Measurements from ENCODE around the gene GPC3.

GPC3 gene

DNA sequence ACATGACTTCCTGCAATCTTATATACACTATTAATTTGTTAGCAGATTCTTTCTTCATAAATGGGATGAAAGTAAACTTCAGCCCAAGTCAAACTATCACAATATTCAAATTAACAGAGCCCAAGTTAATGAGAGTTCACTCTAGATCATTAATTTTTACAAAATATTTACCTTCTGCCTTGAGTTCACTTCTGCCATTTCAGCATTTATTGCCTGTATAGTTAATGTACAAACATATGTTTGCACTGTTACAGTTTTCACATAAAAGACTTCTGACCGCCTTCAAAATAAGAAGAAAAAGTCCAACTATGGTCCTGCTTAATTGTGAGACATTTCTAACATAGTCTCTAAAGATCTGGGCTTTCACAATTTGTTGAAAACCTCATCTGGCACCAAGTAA, 46.9 kb downstream of the GPC3 start:
- Histone ChIP-seq H3K4me3 (ENCODE audit: low read length in 2 of 2) (no peak overlapping the region), H3K4me1 (ENCODE audit: control insufficient read depth in 2 of 2, insufficient read depth in 2 of 2, low read length in 2 of 2) (no peaks in the 10 kb centered on the region), H3K36me3 (ENCODE audit: control insufficient read depth in 2 of 2, insufficient read depth in 2 of 2, low read length in 2 of 2) (no peaks in the 10 kb centered on the region), H3K9ac (ENCODE audit: low read depth in 1 of 2, low read length in 2 of 2) (no peak overlapping the region), H3K9me3 (ENCODE audit: control insufficient read depth in 2 of 2, low read length in 2 of 2) (no peaks in the 10 kb centered on the region), H3K27ac (ENCODE audit: low read depth in 2 of 2, low read length in 2 of 2) (no peak overlapping the region), H3K27me3 (ENCODE audit: control insufficient read depth in 2 of 2, insufficient read depth in 2 of 2, low read length in 2 of 2) (peaks cover 0 to 2% of the 10 kb centered on the region in 2 donors)

- Histone ChIP-seq H3K4me1 (ENCODE audit: control insufficient read depth in 2 of 2, insufficient read depth in 2 of 2, low read length in 2 of 2) (no peaks in the 10 kb centered on the region), H3K9ac (ENCODE audit: low read depth in 1 of 2, low read length in 2 of 2) (no peak overlapping the region), H3K4me3 (ENCODE audit: low read length in 2 of 2) (no peak overlapping the region), H3K27me3 (ENCODE audit: control insufficient read depth in 2 of 2, insufficient read depth in 2 of 2, low read length in 2 of 2) (peaks cover 0 to 2% of the 10 kb centered on the region in 2 donors), H3K9me3 (ENCODE audit: control insufficient read depth in 2 of 2, low read length in 2 of 2) (no peaks in the 10 kb centered on the region), H3K27ac (ENCODE audit: low read depth in 2 of 2, low read length in 2 of 2) (no peak overlapping the region), H3K36me3 (ENCODE audit: control insufficient read depth in 2 of 2, insufficient read depth in 2 of 2, low read length in 2 of 2) (no peaks in the 10 kb centered on the region)
Observed at GRCh38 chrX:133937022-133937421, 48.4 kb downstream of the GPC3 start.

GRCh38 chrX:133935076-133935475, 50.3 kb downstream of the GPC3 start:
- Histone ChIP-seq H3K27ac (ENCODE audit: low read depth in 2 of 2, low read length in 2 of 2) (no peak overlapping the region), H3K9ac (ENCODE audit: low read depth in 1 of 2, low read length in 2 of 2) (no peak overlapping the region), H3K27me3 (ENCODE audit: control insufficient read depth in 2 of 2, insufficient read depth in 2 of 2, low read length in 2 of 2) (no peaks in the 10 kb centered on the region), H3K36me3 (ENCODE audit: control insufficient read depth in 2 of 2, insufficient read depth in 2 of 2, low read length in 2 of 2) (no peaks in the 10 kb centered on the region), H3K4me1 (ENCODE audit: control insufficient read depth in 2 of 2, insufficient read depth in 2 of 2, low read length in 2 of 2) (no peaks in the 10 kb centered on the region), H3K9me3 (ENCODE audit: control insufficient read depth in 2 of 2, low read length in 2 of 2) (no peaks in the 10 kb centered on the region), H3K4me3 (ENCODE audit: low read length in 2 of 2) (no peak overlapping the region)

DNA sequence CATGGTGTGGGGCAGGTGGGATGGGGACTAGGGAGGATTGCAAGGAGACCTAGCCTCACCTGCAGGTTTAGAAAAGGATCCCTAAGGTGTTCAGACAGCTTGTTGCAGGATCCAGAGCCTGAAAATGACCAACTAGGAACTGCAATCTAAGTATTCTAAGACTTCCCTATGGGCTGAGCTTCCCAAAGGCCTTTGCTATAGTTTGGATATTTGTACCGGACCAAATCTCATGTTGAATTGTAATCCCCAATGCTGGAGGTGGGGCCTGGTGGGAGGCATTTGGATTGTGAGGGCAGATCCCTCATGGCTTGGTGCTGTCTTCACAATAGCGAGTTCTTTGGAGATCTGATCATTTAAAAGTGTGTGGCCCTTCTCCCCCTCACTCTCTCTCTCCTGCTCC, 52.1 kb downstream of the GPC3 start:
- Histone ChIP-seq H3K9ac (ENCODE audit: low read depth in 1 of 2, low read length in 2 of 2) (no peak overlapping the region), H3K36me3 (ENCODE audit: control insufficient read depth in 2 of 2, insufficient read depth in 2 of 2, low read length in 2 of 2) (no peaks in the 10 kb centered on the region), H3K27ac (ENCODE audit: low read depth in 2 of 2, low read length in 2 of 2) (no peak overlapping the region), H3K4me3 (ENCODE audit: low read length in 2 of 2) (no peak overlapping the region), H3K4me1 (ENCODE audit: control insufficient read depth in 2 of 2, insufficient read depth in 2 of 2, low read length in 2 of 2) (no peaks in the 10 kb centered on the region), H3K27me3 (ENCODE audit: control insufficient read depth in 2 of 2, insufficient read depth in 2 of 2, low read length in 2 of 2) (no peaks in the 10 kb centered on the region), H3K9me3 (ENCODE audit: control insufficient read depth in 2 of 2, low read length in 2 of 2) (no peaks in the 10 kb centered on the region)

DNA sequence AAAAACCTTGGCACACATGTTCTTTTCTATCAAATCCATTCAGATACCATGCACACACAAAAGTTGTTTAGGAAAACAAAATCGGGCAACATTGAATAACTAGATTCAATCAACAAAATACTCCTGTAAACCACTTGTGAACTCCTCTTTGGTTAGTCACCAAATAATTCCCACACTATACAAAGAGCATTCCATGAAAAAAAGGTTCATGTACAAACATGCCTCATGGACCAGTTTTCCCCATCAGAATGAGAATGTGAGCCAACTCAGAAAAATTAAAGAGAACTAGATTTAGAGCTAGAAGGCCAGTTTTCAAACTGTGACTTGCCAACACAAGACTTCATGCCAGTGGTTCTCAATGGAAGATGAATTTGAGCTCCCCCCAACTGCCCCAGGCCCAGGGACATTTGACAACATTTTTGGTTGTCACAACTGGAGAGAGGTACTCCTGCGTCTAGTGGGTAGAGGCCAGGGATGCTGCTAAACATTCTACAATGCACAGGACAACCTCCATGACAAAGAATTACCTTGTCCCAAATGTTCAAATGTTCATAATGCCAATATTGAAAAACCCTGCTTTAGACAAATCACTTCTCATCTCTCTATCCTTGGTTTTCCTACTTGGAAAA, 55.4 kb downstream of the GPC3 start:
- Histone ChIP-seq H3K27ac (ENCODE audit: low read depth in 2 of 2, low read length in 2 of 2) (no peak overlapping the region), H3K9ac (ENCODE audit: low read depth in 1 of 2, low read length in 2 of 2) (no peak overlapping the region), H3K9me3 (ENCODE audit: control insufficient read depth in 2 of 2, low read length in 2 of 2) (no peaks in the 10 kb centered on the region), H3K27me3 (ENCODE audit: control insufficient read depth in 2 of 2, insufficient read depth in 2 of 2, low read length in 2 of 2) (no peaks in the 10 kb centered on the region), H3K4me1 (ENCODE audit: control insufficient read depth in 2 of 2, insufficient read depth in 2 of 2, low read length in 2 of 2) (no peaks in the 10 kb centered on the region), H3K36me3 (ENCODE audit: control insufficient read depth in 2 of 2, insufficient read depth in 2 of 2, low read length in 2 of 2) (no peaks in the 10 kb centered on the region), H3K4me3 (ENCODE audit: low read length in 2 of 2) (no peak overlapping the region)

- H3K4me3 ChIP-seq (ENCODE audit: low read length in 2 of 2) = no peak overlapping the region
- no peaks in the 10 kb centered on the region for H3K4me1 ChIP-seq (ENCODE audit: control insufficient read depth in 2 of 2, insufficient read depth in 2 of 2, low read length in 2 of 2)
- no peak overlapping the region for H3K27ac ChIP-seq (ENCODE audit: low read depth in 2 of 2, low read length in 2 of 2)
- H3K27me3 ChIP-seq (ENCODE audit: control insufficient read depth in 2 of 2, insufficient read depth in 2 of 2, low read length in 2 of 2) = no peaks in the 10 kb centered on the region
- H3K9ac ChIP-seq (ENCODE audit: low read depth in 1 of 2, low read length in 2 of 2) = no peak overlapping the region
- no peaks in the 10 kb centered on the region for H3K36me3 ChIP-seq (ENCODE audit: control insufficient read depth in 2 of 2, insufficient read depth in 2 of 2, low read length in 2 of 2)
- no peaks in the 10 kb centered on the region for H3K9me3 ChIP-seq (ENCODE audit: control insufficient read depth in 2 of 2, low read length in 2 of 2)
Observed at GRCh38 chrX:133928365-133928764, 57.0 kb downstream of the GPC3 start.

DNA sequence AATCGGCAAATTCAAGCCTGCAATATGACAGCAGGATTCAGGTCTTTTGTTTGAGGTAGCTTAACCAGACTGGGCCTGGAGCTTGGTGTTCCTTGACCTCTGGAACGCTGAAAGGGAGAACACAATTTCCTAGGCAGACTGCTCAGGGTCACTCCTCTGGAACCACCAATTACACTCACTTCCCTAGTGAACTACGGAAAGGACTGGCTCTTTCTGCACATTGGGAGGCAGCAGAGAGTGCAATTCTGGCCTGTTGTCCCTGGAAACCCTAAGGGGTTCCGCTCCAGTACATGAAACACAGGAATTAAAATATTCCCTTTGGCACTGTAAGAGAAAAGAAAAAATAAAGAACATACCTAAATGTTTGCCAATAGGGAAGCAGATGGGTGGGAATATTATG, 58.6 kb downstream of the GPC3 start:
- no peaks in the 10 kb centered on the region for H3K4me1 ChIP-seq (ENCODE audit: control insufficient read depth in 2 of 2, insufficient read depth in 2 of 2, low read length in 2 of 2)
- H3K36me3 ChIP-seq (ENCODE audit: control insufficient read depth in 2 of 2, insufficient read depth in 2 of 2, low read length in 2 of 2) = no peaks in the 10 kb centered on the region
- H3K4me3 ChIP-seq (ENCODE audit: low read length in 2 of 2) = no peak overlapping the region
- H3K27ac ChIP-seq (ENCODE audit: low read depth in 2 of 2, low read length in 2 of 2) = no peak overlapping the region
- no peaks in the 10 kb centered on the region for H3K27me3 ChIP-seq (ENCODE audit: control insufficient read depth in 2 of 2, insufficient read depth in 2 of 2, low read length in 2 of 2)
- no peaks in the 10 kb centered on the region for H3K9me3 ChIP-seq (ENCODE audit: control insufficient read depth in 2 of 2, low read length in 2 of 2)
- no peak overlapping the region for H3K9ac ChIP-seq (ENCODE audit: low read depth in 1 of 2, low read length in 2 of 2)

DNA sequence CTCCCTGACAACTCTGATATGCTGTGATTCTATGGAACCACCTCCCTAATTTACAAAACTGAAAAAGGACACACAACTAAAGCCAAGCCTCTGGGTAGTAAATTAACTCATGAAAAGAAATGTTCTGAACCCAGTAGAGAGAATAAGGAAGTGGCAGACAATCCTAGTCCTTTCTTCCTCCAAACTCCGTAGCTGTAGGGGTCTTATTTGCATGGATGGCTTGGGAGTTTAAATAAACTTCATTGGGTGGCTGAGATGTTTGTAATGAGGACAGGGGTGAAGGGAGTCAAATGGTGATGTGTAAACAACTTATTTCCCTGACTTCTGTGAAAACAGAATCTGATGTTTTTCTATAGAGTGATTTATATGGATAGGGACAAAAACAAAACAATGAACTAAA, 59.3 kb downstream of the GPC3 start:
- Histone ChIP-seq H3K27me3 (ENCODE audit: control insufficient read depth in 2 of 2, insufficient read depth in 2 of 2, low read length in 2 of 2) (no peaks in the 10 kb centered on the region), H3K4me1 (ENCODE audit: control insufficient read depth in 2 of 2, insufficient read depth in 2 of 2, low read length in 2 of 2) (no peaks in the 10 kb centered on the region), H3K9ac (ENCODE audit: low read depth in 1 of 2, low read length in 2 of 2) (no peak overlapping the region), H3K27ac (ENCODE audit: low read depth in 2 of 2, low read length in 2 of 2) (no peak overlapping the region), H3K4me3 (ENCODE audit: low read length in 2 of 2) (no peak overlapping the region), H3K36me3 (ENCODE audit: control insufficient read depth in 2 of 2, insufficient read depth in 2 of 2, low read length in 2 of 2) (no peaks in the 10 kb centered on the region), H3K9me3 (ENCODE audit: control insufficient read depth in 2 of 2, low read length in 2 of 2) (no peaks in the 10 kb centered on the region)

DNA sequence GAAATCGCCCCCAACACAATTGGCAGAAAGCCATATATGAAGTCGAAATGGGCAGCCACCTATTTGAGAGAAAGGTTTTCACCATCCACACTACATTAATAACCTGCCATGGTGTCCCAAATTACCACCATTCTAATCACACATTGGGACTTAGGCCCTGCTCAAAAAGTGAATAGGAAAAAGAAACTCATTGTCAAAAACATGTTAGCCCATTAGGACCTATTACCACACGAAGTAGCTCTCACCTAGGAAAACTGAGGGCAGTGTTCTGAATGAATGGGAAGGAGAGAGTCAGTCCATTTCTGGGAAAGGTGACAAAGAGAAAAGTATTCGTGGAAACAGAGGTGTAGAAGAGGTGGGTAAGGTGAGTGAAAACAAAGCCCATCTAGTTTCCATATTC, 60.8 kb downstream of the GPC3 start:
- no peaks in the 10 kb centered on the region for H3K27me3 ChIP-seq (ENCODE audit: control insufficient read depth in 2 of 2, insufficient read depth in 2 of 2, low read length in 2 of 2)
- no peak overlapping the region for H3K9ac ChIP-seq (ENCODE audit: low read depth in 1 of 2, low read length in 2 of 2)
- no peak overlapping the region for H3K27ac ChIP-seq (ENCODE audit: low read depth in 2 of 2, low read length in 2 of 2)

GRCh38 chrX:133923548-133923947, 61.8 kb downstream of the GPC3 start:
- no peaks in the 10 kb centered on the region for H3K4me1 ChIP-seq (ENCODE audit: control insufficient read depth in 2 of 2, insufficient read depth in 2 of 2, low read length in 2 of 2)
- H3K27ac ChIP-seq (ENCODE audit: low read depth in 2 of 2, low read length in 2 of 2) = no peak overlapping the region
- no peaks in the 10 kb centered on the region for H3K9me3 ChIP-seq (ENCODE audit: control insufficient read depth in 2 of 2, low read length in 2 of 2)
- H3K36me3 ChIP-seq (ENCODE audit: control insufficient read depth in 2 of 2, insufficient read depth in 2 of 2, low read length in 2 of 2) = no peaks in the 10 kb centered on the region
- no peak overlapping the region for H3K4me3 ChIP-seq (ENCODE audit: low read length in 2 of 2)
- no peak overlapping the region for H3K9ac ChIP-seq (ENCODE audit: low read depth in 1 of 2, low read length in 2 of 2)
- peaks cover 0 to 2% of the 10 kb centered on the region in 2 donors for H3K27me3 ChIP-seq (ENCODE audit: control insufficient read depth in 2 of 2, insufficient read depth in 2 of 2, low read length in 2 of 2)

More for the DNA sequence above, 60.8 kb downstream of the GPC3 start:
- H3K9me3 ChIP-seq (ENCODE audit: control insufficient read depth in 2 of 2, low read length in 2 of 2) = no peaks in the 10 kb centered on the region
- H3K4me1 ChIP-seq (ENCODE audit: control insufficient read depth in 2 of 2, insufficient read depth in 2 of 2, low read length in 2 of 2) = no peaks in the 10 kb centered on the region
- no peaks in the 10 kb centered on the region for H3K36me3 ChIP-seq (ENCODE audit: control insufficient read depth in 2 of 2, insufficient read depth in 2 of 2, low read length in 2 of 2)
- no peak overlapping the region for H3K4me3 ChIP-seq (ENCODE audit: low read length in 2 of 2)

DNA sequence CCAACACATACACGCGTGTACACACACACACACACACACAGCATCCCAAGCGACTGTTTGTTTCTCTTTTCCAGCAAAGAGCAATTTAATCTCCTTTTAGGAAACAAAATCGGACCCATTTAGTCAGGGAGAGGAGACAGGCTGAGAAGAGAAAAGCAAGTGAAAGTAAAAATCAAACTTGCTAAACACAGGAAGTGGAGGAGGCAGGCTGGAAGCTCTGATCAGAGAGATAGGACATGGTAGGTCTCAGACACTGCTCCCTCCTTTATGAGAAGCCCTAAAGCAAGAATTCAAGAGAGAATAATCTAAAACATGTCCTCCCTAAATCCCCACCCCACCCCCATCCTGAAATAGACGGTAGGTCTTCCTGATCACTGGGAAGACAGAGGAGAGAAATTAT, 62.3 kb downstream of the GPC3 start:
- H3K27ac ChIP-seq (ENCODE audit: low read depth in 2 of 2, low read length in 2 of 2) = no peak overlapping the region
- H3K9ac ChIP-seq (ENCODE audit: low read depth in 1 of 2, low read length in 2 of 2) = no peak overlapping the region
- H3K9me3 ChIP-seq (ENCODE audit: control insufficient read depth in 2 of 2, low read length in 2 of 2) = no peaks in the 10 kb centered on the region
- peaks cover 0 to 2% of the 10 kb centered on the region in 2 donors for H3K27me3 ChIP-seq (ENCODE audit: control insufficient read depth in 2 of 2, insufficient read depth in 2 of 2, low read length in 2 of 2)
- H3K36me3 ChIP-seq (ENCODE audit: control insufficient read depth in 2 of 2, insufficient read depth in 2 of 2, low read length in 2 of 2) = no peaks in the 10 kb centered on the region
- H3K4me1 ChIP-seq (ENCODE audit: control insufficient read depth in 2 of 2, insufficient read depth in 2 of 2, low read length in 2 of 2) = no peaks in the 10 kb centered on the region
- H3K4me3 ChIP-seq (ENCODE audit: low read length in 2 of 2) = no peak overlapping the region

All from mucosa of rectum (tissue), 2 donors.